CD14-positive monocyte (primary cell): ENCODE measurements around the gene CDH7. TPM values are rescaled to one million over a fixed set of nuclear protein-coding genes. Genes with fewer than 3 reads are reported as not detected.

Experiments used
- DNase-seq, 3 donors: peaks; one replicate each; pipeline ENCODE4 v3.0.0-alpha.2; 2011 to 2022
- H2AFZ ChIP-seq: 2 replicates; pipeline ENCODE4 v1.6.0; 2012; ENCODE audit warnings: mild to moderate bottlenecking, low read depth, low read length, inconsistent platforms; ENCODE audit not compliant: insufficient read depth, poor library complexity, severe bottlenecking
- H3K27ac ChIP-seq, 2 donors: 1 replicate in 1 of 2; 2 replicates in 1 of 2; pipeline ENCODE4 v1.5.1; 2012 to 2013; ENCODE audit warnings: low read length in 2 of 2, control low read depth in 1 of 2, inconsistent platforms in 1 of 2, low read depth in 1 of 2, mild to moderate bottlenecking in 1 of 2
- H3K27me3 ChIP-seq, 2 donors: one replicate each; pipeline versions ENCODE4 v1.6.0 to v1.6.1; 2011 to 2013; ENCODE audit warnings: low read length in 2 of 2; ENCODE audit not compliant: control insufficient read depth in 2 of 2, insufficient read depth in 2 of 2
- H3K36me3 ChIP-seq, 2 donors: replicated peaks in 1 of 2; 1 replicate in 1 of 2; 2 replicates in 1 of 2; pipeline versions ENCODE4 v1.5.1 to v1.6.1; 2012 to 2013; ENCODE audit warnings: low read length in 2 of 2, control low read depth in 1 of 2, inconsistent platforms in 1 of 2, mild to moderate bottlenecking in 1 of 2; ENCODE audit not compliant: insufficient read depth in 2 of 2, control insufficient read depth in 1 of 2
- H3K4me1 ChIP-seq, 2 donors: 1 replicate in 1 of 2; 2 replicates in 1 of 2; pipeline versions ENCODE4 v1.5.1 to v1.6.1; 2012 to 2013; ENCODE audit warnings: low read length in 2 of 2, control low read depth in 1 of 2, inconsistent platforms in 1 of 2, mild to moderate bottlenecking in 1 of 2, moderate library complexity in 1 of 2; ENCODE audit not compliant: insufficient read depth in 2 of 2, control insufficient read depth in 1 of 2
- H3K4me2 ChIP-seq: replicated peaks from 2 replicates; pipeline ENCODE3; 2012; ENCODE audit warnings: low read length, moderate library complexity, mild to moderate bottlenecking; ENCODE audit not compliant: poor library complexity, severe bottlenecking; ENCODE audit errors: extremely low read depth
- H3K4me3 ChIP-seq, 3 experiments: fragments of 200-600 bp in 1 of 3; sonication (generic) in 1 of 3; replicated peaks in 1 of 3; 1 replicate in 2 of 3; 2 replicates in 1 of 3; pipeline ENCODE4 v1.5.1; 2011 to 2013; ENCODE audit warnings: low read length in 3 of 3, mild to moderate bottlenecking in 3 of 3, control low read depth in 2 of 3, low read depth in 2 of 3, inconsistent platforms in 1 of 3, moderate library complexity in 1 of 3
- H3K79me2 ChIP-seq: 2 replicates; pipeline ENCODE4 v1.6.0; 2012; ENCODE audit warnings: mild to moderate bottlenecking, control low read depth, inconsistent platforms, low read length, moderate library complexity; ENCODE audit not compliant: insufficient read depth
- H3K9ac ChIP-seq: 2 replicates; pipeline ENCODE4 v1.6.0; 2017; ENCODE audit warnings: low read length, mild to moderate bottlenecking; ENCODE audit not compliant: insufficient read depth, poor library complexity, severe bottlenecking
- H3K9me3 ChIP-seq, 2 donors: replicated peaks in 1 of 2; 1 replicate in 1 of 2; 2 replicates in 1 of 2; pipeline versions ENCODE4 v1.5.1 to v1.6.1; 2012 to 2013; ENCODE audit warnings: low read length in 2 of 2, control low read depth in 1 of 2; ENCODE audit not compliant: control insufficient read depth in 1 of 2, insufficient read depth in 1 of 2
- H4K20me1 ChIP-seq: 2 replicates; pipeline ENCODE4 v1.6.0; 2012; ENCODE audit warnings: mild to moderate bottlenecking, low read length, control low read depth, moderate library complexity; ENCODE audit not compliant: insufficient read depth
- H3K27ac Mint-ChIP-seq, 7 donors: one replicate each; pipeline ENCODE4 v1.8.0; 2020; ENCODE audit warnings: mild to moderate bottlenecking in 7 of 7, mixed read lengths in 7 of 7, moderate library complexity in 6 of 7, inconsistent platforms in 2 of 7
- H3K27me3 Mint-ChIP-seq, 3 donors: one replicate each; pipeline ENCODE4 v1.8.0; 2021 to 2022; ENCODE audit warnings: low read depth in 3 of 3, mild to moderate bottlenecking in 3 of 3, mixed read lengths in 3 of 3, moderate library complexity in 3 of 3, inconsistent platforms in 1 of 3
- H3K36me3 Mint-ChIP-seq, 2 donors: one replicate each; pipeline ENCODE4 v1.8.0; 2020; ENCODE audit warnings: mixed read lengths in 2 of 2, inconsistent platforms in 1 of 2, mild to moderate bottlenecking in 1 of 2
- H3K4me1 Mint-ChIP-seq: one replicate; pipeline ENCODE4 v1.8.0; 2020; ENCODE audit warnings: mild to moderate bottlenecking, mixed read lengths
- H3K4me3 Mint-ChIP-seq, 2 donors: one replicate each; pipeline ENCODE4 v1.8.0; 2020; ENCODE audit warnings: mild to moderate bottlenecking in 2 of 2, mixed read lengths in 2 of 2, moderate library complexity in 1 of 2
- H3K9me3 Mint-ChIP-seq, 7 donors: one replicate each; pipeline ENCODE4 v1.8.0; 2020 to 2022; ENCODE audit warnings: mixed read lengths in 7 of 7, mild to moderate bottlenecking in 6 of 7, moderate library complexity in 6 of 7, inconsistent platforms in 2 of 7
- CTCF ChIP-seq: fragments of 200-600 bp; IDR thresholded peaks from one replicate; pipeline ENCODE4 v1.8.0; 2022; ENCODE audit warnings: antibody characterized with exemption, mild to moderate bottlenecking
- WGBS: methylation state at CpG from one replicate; pipeline ENCODE4 v1.1.5; 2013; ENCODE audit warnings: missing lambda C conversion rate; ENCODE audit not compliant: insufficient coverage; 5-methylcytosine and 5-hydroxymethylcytosine counted together
- intact Hi-C, 2 donors: fragments of 100-400 bp; cut with micrococcal nuclease; formaldehyde crosslinking; loops; one replicate each; pipeline versions ENCODE4 v1.15.0 to v1.15.1; 2023
- polyA plus RNA-seq, 3 donors: library from polyadenylated mRNA; depleted of rRNA in 1 of 3; unstranded in 2 of 3; stranded (reverse) in 1 of 3; fragments of 300-500 nt in 2 of 3; fragments of >200 nt in 1 of 3; fragmentation: Illumina TruSeq in 2 of 3; gene quantifications; 1 replicate in 2 of 3; 2 replicates in 1 of 3; pipeline ENCODE4 v1.2.3, GENCODE V29; 2012 to 2021

Gene CDH7
- polyA plus RNA-seq, 3 donors = not detected

GRCh38 chr18:65768120-65768778, 17.4 kb downstream of the CDH7 start:
- intact Hi-C loops = no loop called here

GRCh38 chr18:65769652-65770051, 18.8 kb downstream of the CDH7 start:
- Mint-ChIP-seq H3K4me1 (no peaks in the 10 kb centered on the region), H3K4me3 (no peak overlapping the region), H3K27me3 (no peaks in the 10 kb centered on the region), H3K27ac (no peak overlapping the region), H3K36me3 (no peaks in the 10 kb centered on the region), H3K9me3 (peaks cover 0 to 2% (median 0%) of the 10 kb centered on the region in 7 donors)
- no peak overlapping the region for H3K27ac ChIP-seq
- no peaks in the 10 kb centered on the region for H3K36me3 ChIP-seq
- no peak overlapping the region for H3K9ac ChIP-seq
- WGBS = no CpG with 5 or more reads among the region's 4 CpGs
- no peaks in the 10 kb centered on the region for H3K79me2 ChIP-seq
- no peaks in the 10 kb centered on the region for H3K27me3 ChIP-seq
- no peaks in the 10 kb centered on the region for H3K4me1 ChIP-seq
- H3K4me3 ChIP-seq = no peak overlapping the region
- intact Hi-C loops = no loop called here
- DNase-seq = no peak
- no peaks in the 10 kb centered on the region for H4K20me1 ChIP-seq
- no peak overlapping the region for H3K4me2 ChIP-seq
- TF ChIP-seq CTCF = no peak
- H3K9me3 ChIP-seq = no peaks in the 10 kb centered on the region
- H2AFZ ChIP-seq = no peak overlapping the region

More at GRCh38 chr18:65768120-65768778, 17.4 kb downstream of the CDH7 start:
- H3K36me3 Mint-ChIP-seq = no peaks in the 10 kb centered on the region
- Histone ChIP-seq H3K36me3 (no peaks in the 10 kb centered on the region), H2AFZ (no peak overlapping the region), H3K9ac (no peak overlapping the region), H3K4me3 (no peak overlapping the region), H3K79me2 (no peaks in the 10 kb centered on the region), H3K9me3 (no peaks in the 10 kb centered on the region), H3K4me2 (no peak overlapping the region), H4K20me1 (no peaks in the 10 kb centered on the region), H3K27ac (no peak overlapping the region), H3K4me1 (no peaks in the 10 kb centered on the region), H3K27me3 (no peaks in the 10 kb centered on the region)
- H3K4me3 Mint-ChIP-seq = no peak overlapping the region
- H3K27ac Mint-ChIP-seq = no peak overlapping the region
- no peaks in the 10 kb centered on the region for H3K4me1 Mint-ChIP-seq
- no peaks in the 10 kb centered on the region for H3K27me3 Mint-ChIP-seq
- TF ChIP-seq CTCF = no peak
- DNase-seq = no peak
- 96% methylated on average over 8 of the region's 15 CpGs for WGBS
- peaks cover 0 to 2% (median 0%) of the 10 kb centered on the region in 7 donors for H3K9me3 Mint-ChIP-seq
